Loucy (cell line): ENCODE data around the gene MIER2.

ENCODE experiments used
- H2AFZ ChIP-seq: fragments of 200-600 bp; sonication (generic); 2 replicates; pipeline ENCODE4 v1.6.0; 2016; ENCODE audit warnings: antibody characterized with exemption, mild to moderate bottlenecking, low read length, moderate library complexity
- H3F3A ChIP-seq: fragments of 200-600 bp; 2 replicates; pipeline ENCODE4 v1.6.0; 2016; ENCODE audit warnings: antibody characterized with exemption, low read depth, mild to moderate bottlenecking
- H3K27me3 ChIP-seq: fragments of 200-600 bp; sonication (generic); 2 replicates; pipeline ENCODE4 v1.6.1; 2014; ENCODE audit warnings: low read length, mild to moderate bottlenecking; ENCODE audit not compliant: insufficient read depth, poor library complexity, severe bottlenecking
- H3K36me3 ChIP-seq: fragments of 200-600 bp; sonication (generic); 2 replicates; pipeline ENCODE4 v1.6.1; 2016; ENCODE audit warnings: low read length; ENCODE audit not compliant: insufficient read depth
- H3K4me1 ChIP-seq: fragments of 200-600 bp; sonication (generic); 2 replicates; pipeline ENCODE4 v1.5.1; 2014; ENCODE audit warnings: low read length, mild to moderate bottlenecking; ENCODE audit not compliant: insufficient read depth, poor library complexity, severe bottlenecking
- H3K4me2 ChIP-seq: fragments of 200-600 bp; sonication (generic); 2 replicates; pipeline ENCODE4 v1.6.0; 2014; ENCODE audit warnings: antibody characterized with exemption, low read length, low read depth, mild to moderate bottlenecking; ENCODE audit not compliant: poor library complexity, severe bottlenecking
- H3K4me3 ChIP-seq: fragments of 200-600 bp; sonication (generic); 2 replicates; pipeline ENCODE4 v1.5.1; 2014; ENCODE audit warnings: low read length, mild to moderate bottlenecking, mixed read lengths; ENCODE audit not compliant: poor library complexity, severe bottlenecking
- H3K79me2 ChIP-seq: fragments of 200-600 bp; sonication (generic); 2 replicates; pipeline ENCODE4 v1.6.1; 2014; ENCODE audit warnings: low read length; ENCODE audit not compliant: insufficient read depth
- H3K9ac ChIP-seq: fragments of 200-600 bp; sonication (generic); 2 replicates; pipeline ENCODE4 v1.6.0; 2014; ENCODE audit warnings: mild to moderate bottlenecking, low read depth, low read length, moderate library complexity; ENCODE audit not compliant: poor library complexity, severe bottlenecking
- H3K9me2 ChIP-seq: fragments of 200-600 bp; sonication (generic); replicated peaks from 2 replicates; pipeline ENCODE4 v1.6.1; 2016; ENCODE audit warnings: low read depth, low read length, mixed read lengths
- H3K9me3 ChIP-seq: fragments of 200-600 bp; sonication (generic); 2 replicates; pipeline ENCODE4 v1.6.1; 2014; ENCODE audit warnings: mild to moderate bottlenecking, antibody characterized with exemption, low read length, low read depth; ENCODE audit not compliant: insufficient read depth
- H4K20me1 ChIP-seq: fragments of 200-600 bp; sonication (generic); 2 replicates; pipeline ENCODE4 v1.6.0; 2014; ENCODE audit warnings: antibody characterized with exemption, low read length, mild to moderate bottlenecking; ENCODE audit not compliant: insufficient read depth, poor library complexity, severe bottlenecking
- CTCF ChIP-seq: fragments of 200-600 bp; sonication (generic); conservative IDR thresholded peaks from 2 replicates; pipeline ENCODE4 v1.5.1; 2014; ENCODE audit warnings: mild to moderate bottlenecking, antibody characterized with exemption, low read length
- EZH2phosphoT487 ChIP-seq: fragments of 200-600 bp; IDR thresholded peaks from 2 replicates; pipeline ENCODE4 v1.6.1; 2018; ENCODE audit warnings: antibody characterized with exemption, mild to moderate bottlenecking, moderate library complexity, borderline replicate concordance

The MIER2 gene

GRCh38 chr19:376111-376470, 31.5 kb upstream of the MIER2 start:
- H3K79me2 ChIP-seq: no peaks in the 10 kb centered on the region
- TF ChIP-seq EZH2phosphoT487: no peak
- no peak for TF ChIP-seq CTCF

GRCh38 chr19:375395-376110, 31.0 kb upstream of the MIER2 start:
- Histone ChIP-seq H3K36me3 (no peaks in the 10 kb centered on the region), H3K9ac (no peak overlapping the region), H2AFZ (no peak overlapping the region), H3K4me2 (no peak overlapping the region), H3F3A (no peaks in the 10 kb centered on the region), H3K9me2 (no peaks in the 10 kb centered on the region), H3K9me3 (no peaks in the 10 kb centered on the region), H4K20me1 (no peaks in the 10 kb centered on the region), H3K27me3 (no peaks in the 10 kb centered on the region), H3K79me2 (no peaks in the 10 kb centered on the region), H3K4me3 (no peak overlapping the region), H3K4me1 (peaks cover 3% of the 10 kb centered on the region)
- TF ChIP-seq EZH2phosphoT487 (no peak), CTCF (no peak)

More at GRCh38 chr19:376111-376470, 31.5 kb upstream of the MIER2 start:
- Histone ChIP-seq H3K36me3 (no peaks in the 10 kb centered on the region), H3K27me3 (no peaks in the 10 kb centered on the region), H3K9me3 (no peaks in the 10 kb centered on the region), H3K9ac (no peak overlapping the region), H3F3A (no peaks in the 10 kb centered on the region), H3K4me2 (no peak overlapping the region), H3K4me1 (peaks cover 3% of the 10 kb centered on the region), H3K9me2 (no peaks in the 10 kb centered on the region), H2AFZ (no peak overlapping the region), H3K4me3 (no peak overlapping the region), H4K20me1 (no peaks in the 10 kb centered on the region)

GRCh38 chr19:374886-375235, 30.3 kb upstream of the MIER2 start:
- H3K9me2 ChIP-seq: no peaks in the 10 kb centered on the region
- H3K4me2 ChIP-seq: no peak overlapping the region
- no peak overlapping the region for H3K4me3 ChIP-seq
- no peaks in the 10 kb centered on the region for H3K27me3 ChIP-seq
- no peaks in the 10 kb centered on the region for H3K79me2 ChIP-seq
- no peak for TF ChIP-seq CTCF
- TF ChIP-seq EZH2phosphoT487: no peak
- no peak overlapping the region for H3K9ac ChIP-seq
- peaks cover 3% of the 10 kb centered on the region for H3K4me1 ChIP-seq
- H3F3A ChIP-seq: no peaks in the 10 kb centered on the region
- no peak overlapping the region for H2AFZ ChIP-seq
- H3K9me3 ChIP-seq: no peaks in the 10 kb centered on the region
- no peaks in the 10 kb centered on the region for H3K36me3 ChIP-seq
- H4K20me1 ChIP-seq: no peaks in the 10 kb centered on the region
